ENCODE data around the gene IQGAP3.

The IQGAP3 gene

DNA sequence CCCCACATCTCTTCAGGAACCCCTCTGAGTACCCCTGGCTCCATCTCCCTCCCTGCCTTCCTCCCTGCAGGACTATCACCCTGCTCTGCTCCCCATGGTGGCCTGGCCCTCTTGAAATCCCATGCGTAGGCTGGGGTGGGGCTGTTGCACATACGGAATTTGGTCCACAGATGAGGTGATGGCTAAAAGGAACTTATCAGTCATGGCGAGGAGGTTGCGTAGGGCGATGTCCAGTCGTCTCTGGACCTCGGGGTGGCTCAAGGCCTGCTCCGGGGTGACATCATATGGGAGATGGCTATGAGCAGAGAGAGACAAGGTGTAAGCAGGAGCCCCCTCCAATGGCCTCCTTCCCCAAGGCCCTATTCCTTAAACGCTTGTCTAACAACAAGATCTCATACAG, 35.3 kb downstream of the IQGAP3 start:
- no peak for DNase-seq

DNA sequence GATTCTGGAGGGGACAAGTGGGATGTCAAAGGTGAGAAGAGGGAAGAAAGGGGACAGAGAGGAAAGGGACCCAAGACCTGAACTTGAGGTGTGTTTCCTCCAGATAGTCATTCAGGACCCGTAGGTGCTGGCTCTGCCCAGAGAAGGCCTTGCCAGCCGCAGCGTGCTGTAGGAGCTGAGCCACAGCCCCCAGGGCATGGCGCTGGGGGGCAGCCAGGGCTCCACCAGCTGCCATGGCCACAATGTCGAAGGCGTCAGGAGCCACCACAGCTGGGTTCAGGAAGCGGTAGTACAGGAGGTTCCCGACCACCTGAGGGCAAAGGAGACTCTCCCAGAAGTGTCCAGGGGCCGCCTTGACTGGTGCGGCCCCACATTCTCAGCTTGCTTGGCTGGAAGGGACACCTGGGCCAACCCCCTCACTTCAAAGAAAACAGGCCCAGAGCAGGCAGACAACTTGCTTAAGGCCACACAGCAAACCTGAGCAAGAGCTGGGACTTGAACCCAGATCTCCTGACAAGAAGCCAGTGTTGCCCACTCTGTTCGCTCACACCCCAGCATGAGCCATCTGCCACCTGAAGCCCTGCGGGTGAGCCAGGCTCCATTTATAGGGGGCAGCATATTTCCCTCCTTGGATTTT, 37.8 kb downstream of the IQGAP3 start:
- DNase-seq = no peak

DNA sequence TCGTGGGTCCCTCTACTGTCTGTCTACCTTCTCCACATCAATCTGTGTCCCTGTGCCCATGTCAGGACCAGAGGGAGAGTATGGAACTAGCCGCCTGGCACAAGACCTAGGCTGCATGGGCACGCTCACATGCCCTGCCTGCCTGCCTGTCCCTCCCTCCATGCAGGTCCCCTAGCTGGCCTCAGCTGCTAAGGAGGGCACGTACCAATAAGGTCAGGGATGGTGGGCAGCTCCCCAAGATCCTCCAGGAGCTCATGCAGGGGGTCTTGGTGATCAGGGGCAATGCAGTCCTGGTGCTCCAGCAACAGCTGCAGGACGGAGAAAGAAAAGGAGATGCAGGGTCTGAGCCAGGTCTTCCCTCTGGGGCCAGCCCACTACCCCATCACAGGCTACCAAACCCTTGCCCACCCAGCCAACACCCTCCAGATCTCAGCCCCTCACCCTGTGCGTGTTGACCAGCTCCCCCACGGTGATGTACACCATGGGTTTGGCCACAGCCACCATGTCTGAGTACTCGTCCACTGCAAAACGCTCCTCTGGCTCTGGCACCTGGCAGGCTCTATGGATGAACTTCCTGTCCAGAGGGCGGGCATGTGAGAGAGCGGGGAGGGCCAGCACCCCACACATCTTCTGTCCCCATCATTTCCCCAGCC, 38.7 kb downstream of the IQGAP3 start:
- no peak for DNase-seq

DNA sequence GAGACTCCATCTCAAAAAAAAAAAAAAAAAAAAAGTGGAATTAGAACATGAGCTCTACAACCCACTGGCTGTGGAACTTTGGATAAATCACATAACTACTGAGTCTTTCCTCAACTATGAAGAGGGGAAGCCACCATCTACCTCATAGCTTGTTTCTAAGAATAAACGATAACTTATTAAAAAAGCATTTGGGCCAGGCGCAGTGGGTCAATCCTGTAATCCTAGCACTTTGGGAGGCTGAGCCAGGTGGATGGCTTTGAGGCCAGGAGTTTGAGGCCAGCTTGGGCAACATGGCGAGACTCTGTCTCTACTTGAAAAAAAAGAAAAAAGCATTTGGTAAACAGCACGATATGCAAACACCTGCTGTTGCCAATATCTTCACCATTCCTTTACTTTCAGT, 40.0 kb downstream of the IQGAP3 start:
- no peak for DNase-seq

DNA sequence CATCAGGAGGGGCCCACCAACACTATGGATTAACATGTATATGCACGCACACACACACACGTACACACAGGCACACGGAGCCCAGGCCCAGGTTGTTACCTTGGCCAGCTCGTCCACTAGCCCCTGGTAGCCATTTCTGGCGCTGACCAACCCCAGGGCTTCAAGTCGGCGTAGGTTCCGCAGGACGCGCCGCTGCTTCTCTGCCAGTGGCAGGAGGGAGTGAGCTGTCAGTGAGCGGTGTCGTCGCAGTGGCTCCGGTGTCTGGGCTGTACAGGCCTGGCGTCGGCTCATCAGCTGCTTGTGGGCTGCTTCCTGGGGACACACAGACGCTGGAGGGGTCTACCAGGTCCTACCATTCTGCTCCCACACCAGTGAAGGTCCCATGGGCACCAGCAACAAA, 42.4 kb downstream of the IQGAP3 start:
- DNase-seq = no peak

DNA sequence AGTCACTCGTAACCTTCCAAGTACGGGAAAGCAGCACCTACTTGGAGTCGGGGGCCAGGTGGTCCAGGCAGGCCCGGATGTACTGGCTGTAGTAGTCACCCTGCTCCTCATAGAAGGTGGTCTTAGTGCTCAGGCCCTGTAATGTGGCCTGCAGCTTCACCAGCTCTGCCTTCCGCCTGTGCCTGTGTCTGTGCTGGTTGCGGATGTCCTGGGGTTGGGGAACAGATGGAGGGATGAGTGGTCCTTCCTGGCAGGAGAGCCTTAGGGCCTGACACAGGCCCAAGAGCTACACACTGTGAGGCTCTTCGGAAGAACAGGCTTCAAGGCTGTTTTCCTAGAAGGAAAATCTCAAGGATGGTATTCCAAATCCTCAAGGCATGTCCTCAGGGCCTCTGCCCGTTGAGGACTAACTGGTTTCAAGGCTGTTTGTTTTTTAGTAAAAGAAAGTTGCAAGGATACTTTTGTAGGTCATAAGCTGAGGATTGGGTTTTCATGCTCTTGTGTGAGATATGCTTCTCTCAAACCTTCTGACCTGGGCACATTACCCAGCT, 43.4 kb downstream of the IQGAP3 start:
- no peak for DNase-seq

DNA sequence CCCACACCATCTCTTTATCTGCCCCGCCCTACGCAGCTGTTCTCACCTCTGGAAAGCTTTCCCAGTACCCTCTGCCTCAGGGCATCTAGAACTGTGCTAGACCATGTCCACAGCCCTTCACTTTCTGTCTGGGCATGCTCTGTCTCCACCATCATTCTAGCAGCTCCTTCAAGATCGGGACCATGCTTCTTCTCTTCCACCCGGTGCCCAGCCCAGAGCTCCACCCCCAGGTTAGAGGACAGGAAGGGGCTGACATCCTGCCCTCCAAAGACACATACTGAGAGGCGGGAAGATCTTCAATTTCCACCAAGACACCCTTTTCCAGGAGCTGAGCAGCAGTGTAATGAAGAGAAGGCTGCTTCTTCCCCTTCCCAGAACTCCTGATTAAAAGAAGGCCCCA, 44.1 kb downstream of the IQGAP3 start:
- no peak for DNase-seq

DNA sequence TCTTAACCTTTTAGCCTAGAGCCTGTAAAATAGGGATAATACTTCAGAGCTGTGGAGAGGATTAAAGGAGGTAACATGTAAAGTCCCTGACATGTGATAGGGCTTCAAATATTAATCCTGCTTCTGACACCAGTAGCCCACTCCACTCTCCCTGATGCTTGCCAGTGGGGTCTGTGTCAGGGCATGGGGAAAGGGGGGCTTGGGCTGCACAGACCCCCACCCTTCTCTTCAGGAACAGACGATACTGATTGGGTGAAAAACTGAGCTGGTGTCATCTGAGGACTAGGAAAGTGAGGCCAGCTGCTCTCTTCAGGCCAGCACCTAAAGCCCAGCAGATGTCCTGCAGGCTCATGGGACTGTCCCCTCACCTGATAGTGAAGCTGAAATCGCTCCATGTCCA, 44.8 kb downstream of the IQGAP3 start:
- DNase-seq = no peak

DNA sequence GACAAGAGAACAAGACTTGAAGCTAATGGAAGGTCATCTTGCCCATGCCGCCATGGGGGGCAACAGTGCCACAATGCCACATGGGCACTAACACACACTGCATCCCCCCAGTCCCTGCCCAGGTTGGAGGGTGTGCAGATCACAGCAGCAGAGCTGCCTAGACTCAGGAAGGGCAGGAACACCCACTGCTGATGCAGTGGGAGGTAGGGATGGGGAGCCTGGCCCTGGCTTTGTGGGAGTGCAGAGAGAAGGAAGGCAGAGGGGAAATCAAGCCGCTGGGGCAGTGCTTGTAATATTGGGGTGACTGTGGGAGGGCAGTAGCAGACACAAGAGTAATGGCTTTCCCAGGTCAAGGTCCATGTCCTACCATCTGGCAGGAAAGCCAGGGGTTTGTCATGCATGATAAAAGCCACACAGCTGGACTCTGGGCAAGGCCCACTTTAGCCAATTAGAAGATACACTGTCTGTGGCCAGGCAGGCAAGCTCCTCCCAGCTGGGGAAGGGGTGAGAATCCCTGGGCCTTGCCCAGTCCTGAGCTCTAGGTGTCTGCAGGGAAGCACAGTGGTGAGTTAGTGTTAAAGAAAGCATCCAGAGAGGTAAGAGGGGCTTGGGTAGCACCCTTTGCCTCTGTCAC, 46.4 kb downstream of the IQGAP3 start:
- no peak for DNase-seq

DNA sequence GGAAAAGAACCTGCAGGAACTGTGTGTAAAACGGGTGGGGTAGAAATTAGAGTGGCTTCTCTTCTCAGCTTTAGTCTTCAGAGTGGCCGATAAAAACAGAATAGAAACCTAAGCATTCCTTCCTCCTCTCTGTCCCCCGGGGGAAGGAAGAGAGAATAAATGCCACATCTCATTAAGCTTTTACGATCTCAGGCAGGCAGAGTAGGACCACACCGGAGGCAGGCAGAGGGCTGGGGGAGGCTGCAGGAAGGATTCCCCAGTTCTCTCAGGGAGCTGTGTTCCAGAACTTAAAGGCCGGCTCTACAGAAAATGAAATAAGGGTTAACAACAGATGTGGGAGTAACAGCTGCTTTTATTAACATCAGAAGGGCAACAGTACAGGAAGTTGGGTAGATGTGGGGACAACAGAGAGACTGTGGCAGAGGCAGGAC, 47.3 kb downstream of the IQGAP3 start:
- DNase-seq = no peak

DNA sequence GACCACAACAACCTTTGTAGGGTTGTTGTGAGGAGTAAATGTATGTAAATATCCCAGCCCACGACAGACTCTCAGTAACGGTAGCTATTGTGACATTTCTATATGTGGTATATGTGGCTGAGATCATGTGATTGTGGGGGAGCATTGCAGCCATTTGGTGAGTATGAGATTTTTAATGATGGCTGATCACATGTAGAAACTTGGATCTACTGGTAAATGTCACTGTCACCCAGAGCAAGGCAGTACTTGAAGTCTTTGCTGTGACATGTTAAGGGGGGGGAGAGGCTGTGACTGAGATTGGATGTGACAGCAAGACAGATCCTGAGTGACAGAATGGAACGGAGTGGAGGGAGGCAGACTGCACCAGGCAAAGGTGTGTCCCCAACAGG, 47.9 kb downstream of the IQGAP3 start:
- DNase-seq = no peak

DNA sequence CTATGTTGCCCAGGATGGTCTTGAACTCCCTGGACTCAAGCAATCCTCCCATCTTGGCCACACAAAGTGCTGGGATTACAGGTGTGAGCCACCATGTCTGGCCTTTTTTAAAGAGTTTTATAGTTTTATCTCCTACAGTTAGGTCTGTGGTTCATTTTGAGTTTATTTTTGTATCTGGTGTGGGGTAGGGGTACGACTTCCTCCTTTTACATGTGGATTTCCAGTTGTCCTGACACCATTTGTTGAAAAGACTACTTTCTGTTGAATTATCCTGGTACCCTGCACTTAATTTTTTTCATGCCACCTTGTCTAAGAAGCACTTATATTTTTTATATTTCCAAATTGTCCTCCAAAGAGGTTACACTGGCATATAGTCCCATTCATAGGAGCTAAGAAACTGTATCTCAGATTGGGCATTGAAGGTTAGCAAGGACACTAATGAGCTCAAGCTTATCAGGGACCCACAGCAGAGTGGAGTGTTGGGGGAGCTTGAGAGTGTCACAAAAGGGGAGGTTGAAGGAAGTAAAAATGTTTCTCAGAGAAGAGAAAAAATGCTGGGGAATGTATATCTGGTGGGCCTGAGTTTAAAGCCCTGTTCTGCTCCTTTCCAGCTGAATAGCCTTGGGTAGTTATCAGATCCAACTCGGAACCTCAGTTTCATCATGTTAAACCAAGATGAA, 48.4 kb downstream of the IQGAP3 start:
- no peak for DNase-seq

DNA sequence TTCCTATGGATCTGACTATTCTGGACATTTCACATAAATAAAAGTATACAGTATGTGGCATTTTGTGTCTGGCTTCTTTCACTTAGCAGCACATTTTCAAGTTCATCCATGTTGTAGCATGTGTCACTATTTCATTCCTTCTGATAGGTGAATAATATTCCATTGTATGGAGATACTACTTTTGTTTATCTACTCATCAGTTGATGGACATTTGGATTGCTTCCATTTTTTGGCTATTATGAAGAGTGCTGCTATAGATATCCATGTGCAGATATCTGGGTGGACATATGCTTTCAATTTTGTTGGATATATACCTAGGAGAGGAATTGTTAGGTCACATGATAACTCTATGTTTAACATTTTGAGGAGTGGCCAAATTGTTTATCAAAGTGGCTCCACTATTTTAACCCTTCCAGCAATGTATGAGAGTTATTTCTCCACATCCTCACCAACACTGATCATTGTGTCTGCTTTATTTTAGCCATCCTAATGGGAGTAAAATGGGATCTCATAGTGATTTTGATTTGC, 49.9 kb downstream of the IQGAP3 start:
- no peak for DNase-seq

DNA sequence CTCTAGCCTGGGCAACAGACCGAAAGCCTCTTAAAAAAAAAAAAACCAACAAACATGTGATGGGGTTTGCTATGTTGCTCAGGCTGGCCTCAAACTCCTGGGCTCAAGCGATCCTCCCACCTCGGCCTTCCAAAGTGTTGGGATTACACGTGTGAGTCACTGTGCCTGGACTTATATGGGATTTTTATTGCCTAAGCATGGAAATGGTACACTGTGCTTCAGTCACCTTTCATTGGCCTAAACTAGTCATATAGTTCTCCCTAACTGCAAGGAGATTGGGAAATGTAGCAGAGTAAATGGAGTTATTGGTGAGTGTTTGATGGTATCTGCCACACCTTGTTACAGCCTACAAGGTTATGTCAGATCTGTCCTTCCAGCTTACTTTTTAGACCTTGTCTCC, 54.6 kb downstream of the IQGAP3 start:
- no peak for DNase-seq

DNA sequence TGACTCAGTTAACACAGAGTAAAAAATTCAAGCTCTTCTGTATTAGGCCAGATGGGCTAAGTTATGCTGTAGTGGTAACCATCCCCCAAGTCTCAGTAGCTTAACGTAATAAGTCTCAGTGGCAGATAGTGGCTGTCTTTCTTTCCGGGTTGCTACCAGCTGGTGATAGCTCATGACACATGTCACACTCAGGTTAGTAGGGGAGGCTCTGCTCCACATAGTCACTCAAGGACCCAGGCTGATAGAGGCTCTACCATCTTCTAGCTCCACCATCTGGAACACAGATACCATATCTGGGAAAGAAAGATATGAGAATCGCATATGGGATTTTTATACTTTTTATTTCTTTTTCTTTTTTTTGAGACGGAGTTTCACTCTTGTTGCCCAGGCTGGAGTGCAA, 55.5 kb downstream of the IQGAP3 start:
- DNase-seq = no peak

DNA sequence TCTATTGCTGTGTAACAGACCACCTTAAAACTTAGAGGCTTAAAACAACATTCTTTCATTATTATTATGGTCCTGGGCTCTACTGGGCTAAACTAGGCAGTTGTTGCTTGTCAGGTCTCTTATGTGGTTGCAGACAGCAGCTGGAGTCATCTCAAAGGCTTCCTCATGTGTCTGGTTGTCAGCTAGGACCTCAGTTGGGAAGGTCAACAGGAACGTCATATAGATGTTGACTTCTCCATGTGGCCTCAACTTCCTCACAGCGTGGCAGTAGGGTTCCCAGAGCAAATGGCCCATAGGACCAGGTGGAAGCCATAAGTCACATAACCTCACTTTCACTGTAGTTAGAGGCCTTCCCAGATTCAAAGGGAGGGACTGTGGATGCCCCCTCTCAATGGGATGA, 56.4 kb downstream of the IQGAP3 start:
- no peak for DNase-seq

DNA sequence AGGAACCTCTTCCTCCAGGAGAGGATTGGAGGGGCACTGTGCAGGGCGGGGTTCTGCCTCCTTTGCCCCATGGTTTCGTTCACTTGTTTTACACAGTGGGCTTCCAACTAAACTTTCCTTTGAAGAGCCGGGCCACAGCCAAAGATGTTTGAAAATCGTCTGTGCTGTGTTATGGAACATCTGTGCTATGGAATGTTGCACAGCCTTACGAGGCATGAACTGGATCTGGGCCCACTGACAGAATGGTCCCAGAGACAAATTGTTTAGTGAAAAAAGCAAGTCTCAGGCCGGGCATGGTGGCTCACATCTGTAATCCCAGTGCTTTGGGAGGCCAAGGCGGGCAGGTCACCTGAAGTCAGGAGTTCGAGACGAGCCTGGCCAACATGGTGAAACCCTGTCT, 59.2 kb downstream of the IQGAP3 start:
- no peak for DNase-seq

DNA sequence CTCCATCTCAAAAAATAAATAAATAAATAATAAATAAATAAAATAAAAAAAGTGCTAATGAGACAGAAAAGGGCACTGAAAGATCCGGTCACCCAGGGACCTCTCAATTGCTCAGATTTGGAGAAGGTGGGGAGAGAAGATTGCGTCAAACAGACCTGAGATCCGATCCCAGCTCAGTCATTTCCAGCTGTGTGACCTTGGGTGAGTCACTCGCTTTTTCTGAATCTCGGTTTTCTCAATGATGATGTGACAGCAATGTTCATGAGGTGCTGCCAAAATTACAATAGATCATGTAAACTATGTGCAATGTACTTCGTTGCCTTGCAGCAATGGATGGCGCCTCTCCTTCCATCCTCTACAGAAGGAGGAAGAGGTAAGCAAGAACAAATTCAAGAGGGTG, 60.7 kb downstream of the IQGAP3 start:
- DNase-seq = no peak

DNA sequence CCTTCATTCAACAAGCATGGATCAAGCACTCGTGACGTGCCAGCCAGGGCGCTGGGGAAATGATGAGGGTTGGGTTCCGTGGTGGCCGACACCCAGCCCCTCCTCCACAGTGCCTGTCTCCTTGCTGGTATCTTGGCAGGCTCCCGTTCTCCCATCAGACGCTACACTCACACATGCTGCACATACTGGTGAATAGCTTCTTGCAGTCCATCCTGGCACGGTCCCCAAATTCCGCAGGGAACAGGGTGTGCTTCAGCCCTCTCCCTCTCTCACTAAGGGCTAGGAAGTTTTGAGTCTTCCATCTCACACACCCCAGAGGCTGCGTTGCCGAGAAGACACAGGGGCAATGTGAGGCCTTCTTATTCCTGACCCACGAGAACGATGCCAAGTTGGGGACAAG, 61.7 kb downstream of the IQGAP3 start:
- no peak for DNase-seq

DNA sequence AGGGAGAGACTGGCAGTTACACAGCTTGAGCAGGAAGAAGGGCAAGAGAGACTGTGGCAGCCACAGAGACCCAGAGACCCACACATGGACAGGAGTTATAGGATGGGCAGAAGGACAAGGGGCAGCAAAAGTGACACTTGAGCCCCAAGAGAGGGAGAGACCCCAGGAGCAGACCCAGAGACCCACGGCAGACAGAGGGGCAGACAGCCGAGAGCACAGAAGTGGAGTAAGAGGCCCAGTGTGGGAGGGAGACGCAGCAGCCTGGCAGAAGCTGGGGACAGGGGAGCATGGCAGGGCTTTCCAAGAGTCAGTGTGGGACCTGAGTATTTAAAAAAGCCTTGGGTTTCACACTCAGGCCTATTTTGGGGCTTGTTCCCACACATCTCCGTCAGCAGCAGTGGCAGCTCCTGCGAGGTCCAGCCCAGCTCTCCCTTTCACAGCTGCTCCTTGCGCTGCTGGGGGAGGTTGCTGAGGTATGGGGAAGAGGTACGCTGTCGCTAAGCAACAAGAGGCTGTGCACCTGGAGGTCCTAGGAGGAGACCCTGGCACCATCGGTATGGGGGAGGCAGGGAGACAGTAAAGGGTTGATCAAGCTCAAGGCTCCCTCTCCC, 62.8 kb downstream of the IQGAP3 start:
- DNase-seq = no peak

DNA sequence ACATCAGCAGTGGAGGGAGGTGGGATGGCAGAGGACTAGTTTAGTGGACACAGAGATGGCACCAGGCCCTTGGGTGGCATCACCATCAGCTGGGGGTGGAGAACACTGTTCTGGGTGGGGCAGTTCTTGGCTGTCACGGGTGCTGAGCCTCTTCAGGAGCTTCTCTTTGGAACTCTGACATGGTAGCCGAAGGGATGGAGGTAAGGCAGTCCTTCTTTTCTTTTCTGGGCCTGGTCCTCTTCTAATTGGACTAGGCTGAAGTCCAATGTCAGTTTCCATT, 63.5 kb downstream of the IQGAP3 start:
- DNase-seq = no peak

DNA sequence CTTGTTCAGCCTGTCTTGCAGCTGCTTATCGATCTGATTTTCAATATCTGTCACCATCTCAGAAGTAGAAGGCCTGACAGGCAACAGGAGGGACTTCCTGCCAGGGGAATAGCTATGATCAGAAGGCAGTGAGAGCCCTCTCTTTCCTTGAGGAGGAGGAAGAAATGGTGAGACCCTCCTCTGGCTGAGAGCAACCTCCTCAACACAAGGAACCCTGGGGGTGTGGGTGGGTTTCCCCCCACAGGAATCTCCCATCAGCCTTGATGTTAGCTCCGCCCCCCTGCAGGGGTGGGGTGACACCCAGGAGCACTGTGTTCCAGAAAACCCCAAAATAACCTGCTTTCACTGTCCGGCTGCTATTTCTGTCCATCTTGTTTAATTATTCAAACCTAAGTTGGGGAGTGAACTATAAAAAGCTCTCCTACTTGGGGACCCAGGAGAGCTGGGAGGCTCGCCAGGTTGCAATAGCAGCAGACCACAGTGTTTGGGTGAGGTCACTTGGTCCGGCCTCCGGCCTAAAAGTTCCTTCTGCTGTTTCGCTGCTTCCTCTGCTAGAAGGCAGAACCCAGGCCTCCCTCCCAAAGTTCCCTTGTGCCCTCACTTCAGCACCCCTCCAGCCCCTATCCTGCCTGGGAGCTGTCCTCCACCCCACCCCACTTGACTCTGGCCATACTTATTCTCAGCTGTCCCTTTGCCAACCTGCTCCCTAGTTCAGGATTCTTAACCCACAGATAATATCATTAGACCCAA, 64.0 kb downstream of the IQGAP3 start:
- peak; percentile 35 for DNase-seq

DNA sequence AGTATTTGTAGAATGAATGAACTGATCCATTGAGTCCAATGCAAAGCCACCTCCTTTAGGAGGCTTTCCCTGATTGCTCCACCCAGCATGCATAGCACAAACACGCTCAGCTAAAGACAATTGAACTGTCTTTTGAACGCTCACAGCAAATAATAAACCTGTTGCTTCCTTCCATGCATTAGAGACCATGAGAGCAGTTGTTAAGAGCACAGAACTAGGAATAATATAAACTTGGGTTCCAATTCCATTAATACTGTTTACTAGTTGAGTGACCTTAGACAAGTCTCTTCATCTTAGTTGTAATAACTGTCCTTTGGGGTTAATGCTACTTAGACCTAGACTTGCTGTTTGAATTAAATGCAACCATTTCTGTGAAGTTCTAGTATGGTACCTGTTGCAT, 65.9 kb downstream of the IQGAP3 start:
- no peak for DNase-seq
